NCI-H1436 (cell line): ENCODE data around the gene ARMH1.
A peak's percentile ranks its signal among the peaks of the same experiment; 100 is the strongest.
"Not testable (repeated sequence)": the region's sequence is repeated elsewhere in the genome, so short reads cannot be mapped to it uniquely, and the experiment has no call there.

Experiments used
- DNase-seq: peaks from one replicate; lab custom pipeline; 2025; lab: John Stamatoyannopoulos, UW

Gene ARMH1

GRCh38 chr1:44644806-44645205, 29.7 kb upstream of the ARMH1 start:
- DNase-seq, result no peak

DNA sequence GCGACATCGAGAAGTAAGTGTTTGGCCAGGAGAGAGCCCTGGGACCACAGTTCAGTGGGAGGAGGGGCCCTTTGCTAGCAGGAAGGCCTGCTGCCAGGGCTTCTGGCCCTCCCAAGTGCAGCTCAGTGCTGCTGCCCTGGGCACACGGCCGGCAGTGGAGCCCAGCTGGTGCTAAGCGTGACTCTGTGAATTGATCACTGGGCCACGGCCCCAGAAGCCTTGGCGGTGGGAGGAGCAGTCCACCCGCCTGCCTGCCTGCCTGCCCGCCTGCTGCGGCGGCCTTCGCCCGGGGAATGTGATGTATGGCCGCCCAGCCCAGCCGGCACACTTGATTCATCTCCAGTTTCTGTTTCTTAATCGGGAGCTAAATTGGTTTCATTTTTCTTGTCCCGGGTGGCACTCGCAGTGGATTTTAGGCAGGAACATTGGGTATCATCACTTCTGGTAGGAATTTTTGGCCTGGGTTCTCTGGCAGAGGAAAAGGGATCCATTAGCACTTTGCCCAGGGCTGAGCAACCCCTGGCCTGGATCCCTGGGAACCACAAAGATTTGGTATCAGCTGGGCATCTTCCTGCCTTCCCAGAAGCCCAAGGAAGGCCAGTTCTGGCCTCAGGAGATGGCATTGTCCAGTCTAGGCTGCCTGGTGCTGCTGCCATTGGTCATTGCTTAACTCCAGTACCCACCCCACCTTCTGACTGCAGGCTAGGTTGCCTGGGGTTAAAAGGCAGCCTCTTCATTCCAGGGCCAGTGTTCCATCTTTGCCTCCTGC, 28.9 kb upstream of the ARMH1 start:
- DNase-seq, result no peak

DNA sequence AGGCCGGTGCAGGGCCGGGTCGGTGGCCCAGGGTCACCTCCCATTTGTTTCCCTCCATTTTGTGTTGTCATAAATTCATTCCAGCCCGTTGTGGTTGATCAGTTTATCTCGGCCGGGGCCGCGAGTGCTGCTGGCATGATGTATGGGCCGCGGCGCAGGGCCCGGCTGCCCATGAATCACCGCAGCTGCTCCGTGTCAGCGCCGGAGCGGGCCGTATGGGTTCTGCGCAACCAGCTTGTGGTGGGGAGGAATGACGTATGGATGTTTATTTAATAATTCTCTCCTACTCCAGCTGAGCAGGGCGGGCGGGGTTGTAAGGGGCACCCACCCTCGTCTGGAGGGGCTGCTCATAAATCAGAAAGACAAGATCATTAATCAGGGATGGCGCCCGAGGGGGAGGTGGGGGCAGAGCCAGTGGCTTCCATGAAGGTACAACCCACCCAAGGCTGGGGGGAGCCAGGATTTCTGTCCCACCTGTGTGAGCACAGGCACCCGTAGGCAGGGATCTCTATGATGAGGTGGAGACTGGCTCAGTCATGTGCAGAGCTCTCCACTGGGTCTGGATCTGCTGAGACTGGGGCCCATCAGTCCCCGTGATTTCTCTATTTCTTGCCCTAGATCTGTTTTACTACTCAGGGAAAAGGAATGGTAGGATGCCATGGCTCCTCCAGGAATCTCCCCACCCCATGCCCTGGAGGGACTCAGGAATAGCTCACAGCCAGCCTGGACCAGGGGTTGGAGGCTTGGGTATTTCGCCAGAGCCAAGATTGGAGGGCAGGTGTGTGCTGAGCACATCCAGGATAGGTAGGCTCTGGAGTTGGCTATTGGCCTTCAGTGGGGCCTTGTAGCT, 28.0 kb upstream of the ARMH1 start:
- no peak for DNase-seq

DNA sequence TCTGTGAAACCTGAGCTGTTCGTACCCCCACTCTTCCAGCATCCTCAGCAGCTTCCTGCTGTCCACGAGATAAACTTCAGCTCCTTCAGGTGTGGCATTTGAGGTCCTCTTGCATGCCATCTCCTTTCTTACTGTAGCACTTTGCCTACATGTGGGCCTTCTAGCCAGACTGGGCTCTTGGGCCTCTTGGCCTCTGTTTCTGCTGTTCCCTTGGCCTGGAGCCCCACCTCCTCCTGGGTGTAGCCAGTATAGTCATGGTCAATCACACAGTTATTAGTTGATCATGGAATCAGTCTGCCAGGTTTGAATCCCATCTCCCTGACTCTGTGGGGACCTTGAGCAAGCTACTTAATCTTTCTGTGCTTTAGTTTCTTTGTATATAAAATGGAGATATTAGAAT, 26.6 kb upstream of the ARMH1 start:
- no peak for DNase-seq

GRCh38 chr1:44648529-44649250, 25.8 kb upstream of the ARMH1 start:
- DNase-seq, result no peak

DNA sequence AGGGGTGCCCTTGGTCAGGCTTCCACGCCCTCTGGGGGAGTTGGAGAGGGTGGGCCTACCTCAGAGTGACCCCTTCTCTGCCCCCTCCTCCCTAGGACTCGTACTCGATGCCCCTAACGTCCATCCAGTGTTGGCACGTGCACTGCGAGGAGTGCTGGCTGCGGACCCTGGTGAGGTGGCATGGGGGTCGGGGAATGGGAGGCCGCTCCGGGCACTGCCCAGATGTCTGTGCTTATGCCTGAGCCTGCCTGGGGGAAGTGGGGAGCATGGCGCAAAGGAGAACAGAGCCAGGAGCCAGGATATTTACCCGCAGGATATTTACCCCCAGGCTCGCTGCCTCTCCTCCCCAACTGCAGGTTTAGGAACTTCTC, 24.7 kb upstream of the ARMH1 start:
- DNase-seq, result no peak

DNA sequence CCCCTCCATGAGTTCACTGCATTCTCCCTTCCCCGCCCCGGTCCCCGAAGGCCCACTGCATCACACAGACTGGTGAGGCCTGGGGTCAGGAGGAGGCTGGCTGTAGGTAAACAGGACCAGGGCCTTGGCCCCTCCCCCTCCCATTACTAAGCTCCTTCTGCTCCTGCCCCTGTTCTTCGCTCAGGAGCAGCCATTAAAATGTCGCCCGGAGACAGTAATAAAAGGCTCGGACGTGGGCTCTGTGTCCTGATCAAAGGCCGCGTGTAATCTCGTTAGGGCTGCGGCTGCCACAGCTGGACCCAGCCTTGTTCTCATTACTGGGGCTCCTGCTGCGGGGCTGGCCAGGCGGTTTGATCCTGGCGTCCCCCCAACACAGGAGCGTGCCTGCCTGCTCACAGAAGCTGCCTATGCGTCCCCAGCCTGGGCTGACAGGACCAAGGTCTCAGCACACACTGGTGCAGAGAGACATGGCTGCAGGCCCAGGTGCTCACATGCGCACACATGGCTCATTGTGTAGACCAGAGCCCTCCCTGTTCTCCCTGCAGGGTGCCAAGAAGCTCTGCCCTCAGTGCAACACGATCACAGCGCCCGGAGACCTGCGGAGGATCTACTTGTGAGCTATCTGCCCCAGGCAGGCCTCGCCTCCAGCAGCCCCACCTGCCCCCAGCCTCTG, 24.2 kb upstream of the ARMH1 start:
- DNase-seq, result no peak

DNA sequence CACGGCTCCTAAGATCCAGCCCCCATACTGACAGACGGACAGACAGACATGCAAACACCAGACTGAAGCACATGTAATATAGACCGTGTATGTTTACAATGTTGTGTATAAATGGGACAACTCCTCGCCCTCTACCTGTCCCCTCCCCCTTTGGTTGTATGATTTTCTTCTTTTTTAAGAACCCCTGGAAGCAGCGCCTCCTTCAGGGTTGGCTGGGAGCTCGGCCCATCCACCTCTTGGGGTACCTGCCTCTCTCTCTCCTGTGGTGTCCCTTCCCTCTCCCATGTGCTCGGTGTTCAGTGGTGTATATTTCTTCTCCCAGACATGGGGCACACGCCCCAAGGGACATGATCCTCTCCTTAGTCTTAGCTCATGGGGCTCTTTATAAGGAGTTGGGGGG, 23.4 kb upstream of the ARMH1 start:
- no peak for DNase-seq

DNA sequence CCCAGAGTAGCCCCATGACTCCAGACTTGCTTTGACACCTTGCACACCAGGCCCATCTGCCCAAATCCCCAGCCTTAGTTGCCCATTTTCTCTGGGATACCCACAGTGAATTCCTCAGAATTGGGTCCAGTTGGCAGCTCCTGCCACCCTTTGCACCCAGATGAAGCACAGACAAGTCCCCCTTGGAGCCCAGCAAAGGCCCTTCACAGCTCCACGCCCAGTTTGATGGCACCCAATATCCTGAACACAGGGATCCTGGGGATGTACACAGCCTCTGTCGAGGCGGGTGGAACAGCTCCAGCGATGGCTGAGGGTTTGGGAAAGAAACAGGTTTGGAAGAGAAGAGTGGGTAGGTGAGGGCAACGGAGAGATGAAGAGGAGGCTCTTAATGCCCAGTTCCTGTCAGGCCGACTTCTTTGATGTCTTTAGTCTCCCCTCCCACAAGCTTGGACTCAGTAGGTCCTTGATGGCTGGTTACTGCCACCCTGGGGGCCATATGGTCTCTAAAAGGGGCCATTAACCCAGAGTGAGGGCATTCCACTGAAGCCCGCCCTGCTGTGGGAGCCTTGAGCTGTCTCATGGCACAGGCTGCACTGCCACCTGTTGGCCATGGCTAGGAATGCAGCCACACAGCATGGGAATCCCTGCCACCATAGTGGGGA, 21.9 kb upstream of the ARMH1 start:
- peak; percentile 56 for DNase-seq

- no peak for DNase-seq
Measured at GRCh38 chr1:44653107-44653964, 21.2 kb upstream of the ARMH1 start.

GRCh38 chr1:44654621-44655187, 19.8 kb upstream of the ARMH1 start:
- no peak for DNase-seq

GRCh38 chr1:44655609-44656008, 18.9 kb upstream of the ARMH1 start:
- DNase-seq, result no peak

GRCh38 chr1:44659566-44659965, 14.9 kb upstream of the ARMH1 start:
- DNase-seq, result no peak

- DNase-seq, result no peak
Measured at GRCh38 chr1:44660176-44660575, 14.3 kb upstream of the ARMH1 start.

DNA sequence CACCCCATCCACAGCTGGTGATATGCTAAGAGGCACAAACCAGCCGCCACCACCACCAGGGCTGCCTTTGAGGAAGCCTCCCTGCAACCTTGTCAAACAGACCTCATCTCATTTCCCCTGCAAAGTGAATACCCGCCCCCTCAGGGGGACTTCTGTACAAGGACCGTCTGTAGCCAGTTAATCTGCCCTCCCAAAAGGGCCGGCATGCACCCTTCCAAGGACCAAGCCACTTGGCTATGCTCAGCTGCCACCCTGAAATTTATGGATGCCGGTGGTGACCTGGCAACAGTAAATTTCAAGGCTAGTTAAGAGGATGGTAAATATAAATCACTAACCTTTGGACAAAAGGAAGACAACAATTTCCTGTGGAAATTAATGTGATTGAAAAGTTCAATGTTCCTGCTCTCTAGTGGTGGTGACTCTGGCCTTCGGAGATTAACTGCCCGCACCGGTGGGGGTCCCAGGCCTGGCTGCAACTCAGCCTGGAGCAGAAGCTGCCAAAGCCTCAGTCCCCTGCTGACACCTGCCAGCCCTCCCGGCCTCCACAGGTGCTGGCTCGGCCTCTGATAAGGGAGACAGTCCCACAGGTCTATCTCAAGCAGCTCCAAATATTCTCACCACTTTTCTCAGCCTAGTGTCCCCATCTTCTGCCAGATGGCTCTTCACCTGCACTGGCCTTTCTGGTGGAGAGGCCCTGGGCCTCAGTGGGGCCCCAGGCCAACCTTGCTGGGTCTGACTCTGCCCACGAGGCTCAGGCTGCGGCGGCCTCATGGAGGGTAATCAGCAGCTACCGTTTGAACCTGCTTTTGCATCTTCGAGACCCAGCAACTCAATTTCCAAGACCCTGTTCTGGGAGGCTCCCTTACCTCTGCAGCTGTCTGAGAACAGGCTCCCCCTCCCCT, 12.5 kb upstream of the ARMH1 start:
- no peak for DNase-seq

DNA sequence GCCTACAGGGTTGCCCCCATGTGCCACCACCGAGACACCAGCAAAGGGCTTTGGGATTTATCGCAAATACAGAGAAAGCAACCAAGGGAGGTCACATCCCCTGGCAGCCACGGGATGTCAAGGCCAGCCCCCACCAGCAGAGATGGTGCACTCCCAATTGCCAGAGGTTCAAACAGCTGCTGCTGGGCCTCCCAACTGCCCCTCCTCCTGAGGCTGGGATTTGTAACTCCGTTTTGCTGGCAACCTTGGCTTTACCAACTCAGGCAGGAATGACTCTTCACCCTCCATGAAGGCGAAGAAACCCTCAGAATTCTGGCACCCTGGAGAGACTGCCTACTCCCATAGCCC, 11.9 kb upstream of the ARMH1 start:
- DNase-seq, result no peak

- no peak for DNase-seq
Measured at GRCh38 chr1:44663417-44663816, 11.1 kb upstream of the ARMH1 start.

GRCh38 chr1:44664730-44665370, 9.7 kb upstream of the ARMH1 start:
- no peak for DNase-seq

DNA sequence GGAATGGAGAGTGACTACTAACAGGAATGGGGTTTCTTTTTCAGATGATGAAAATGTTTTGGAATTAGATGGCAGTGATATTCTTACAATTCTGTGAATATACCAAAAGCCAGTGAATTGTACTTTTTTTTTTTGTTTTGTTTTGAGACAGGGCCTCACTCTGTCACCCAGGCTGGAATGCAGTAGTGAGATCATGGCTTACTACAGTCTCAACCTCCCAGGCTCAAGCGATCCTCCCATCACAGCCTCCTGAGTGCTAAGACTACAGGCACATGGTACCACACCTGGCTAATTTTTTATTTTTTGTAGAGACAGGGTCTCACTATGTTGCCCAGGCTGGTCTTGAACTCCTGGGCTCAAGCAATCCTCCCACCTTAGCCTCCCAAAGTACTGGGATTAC, 7.8 kb upstream of the ARMH1 start:
- DNase-seq, result not testable (repeated sequence)
